Measurements from ENCODE around the gene COPRS.

Gene COPRS

GRCh38 chr17:31853911-31854470 is 5.1 kb downstream of the COPRS start:
- H3K4me3 ChIP-seq (replicated peaks in 1 of 2; ENCODE audit: low read depth in 2 of 2, low read length in 2 of 2): no peak overlapping the region
- DNase-seq (ENCODE audit: low read depth in 2 of 2): no peak
- no peak for TF ChIP-seq CTCF (IDR thresholded peaks at IDR 0.05; ENCODE audit: low read depth, low read length)

GRCh38 chr17:31845291-31845690 is 13.8 kb downstream of the COPRS start:
- no peak for TF ChIP-seq CTCF (IDR thresholded peaks at IDR 0.05; ENCODE audit: low read depth, low read length)
- no peak for DNase-seq (ENCODE audit: low read depth in 2 of 2)
- no peak overlapping the region for H3K4me3 ChIP-seq (replicated peaks in 1 of 2; ENCODE audit: low read depth in 2 of 2, low read length in 2 of 2)

GRCh38 chr17:31843070-31843745 is 15.8 kb downstream of the COPRS start:
- H3K4me3 ChIP-seq (replicated peaks in 1 of 2; ENCODE audit: low read depth in 2 of 2, low read length in 2 of 2): peak overlapping the region in 1 of 2 donors; percentile 7
- no peak for TF ChIP-seq CTCF (IDR thresholded peaks at IDR 0.05; ENCODE audit: low read depth, low read length)
- DNase-seq (ENCODE audit: low read depth in 2 of 2): peak; percentile 77 to 93

GRCh38 chr17:31842195-31843069 is 16.6 kb downstream of the COPRS start:
- peak overlapping the region in 1 of 2 donors; percentile 7 for H3K4me3 ChIP-seq (replicated peaks in 1 of 2; ENCODE audit: low read depth in 2 of 2, low read length in 2 of 2)
- DNase-seq (ENCODE audit: low read depth in 2 of 2): peak; percentile 75 to 81
- peak; percentile 98 for TF ChIP-seq CTCF (IDR thresholded peaks at IDR 0.05; ENCODE audit: low read depth, low read length)

- no peak overlapping the region for H3K4me3 ChIP-seq (replicated peaks in 1 of 2; ENCODE audit: low read depth in 2 of 2, low read length in 2 of 2)
- DNase-seq (ENCODE audit: low read depth in 2 of 2): no peak
- no peak for TF ChIP-seq CTCF (IDR thresholded peaks at IDR 0.05; ENCODE audit: low read depth, low read length)
These were observed 17.2 kb downstream of the COPRS start for GRCh38 chr17:31841850-31842194.

GRCh38 chr17:31838636-31839225 is 20.3 kb downstream of the COPRS start:
- no peak for TF ChIP-seq CTCF (IDR thresholded peaks at IDR 0.05; ENCODE audit: low read depth, low read length)
- DNase-seq (ENCODE audit: low read depth in 2 of 2): peak; percentile 16 to 40
- no peak overlapping the region for H3K4me3 ChIP-seq (replicated peaks in 1 of 2; ENCODE audit: low read depth in 2 of 2, low read length in 2 of 2)
